Lung (tissue), 12 donors: ENCODE measurements around the gene RELN. TPM values are rescaled to one million over a fixed set of nuclear protein-coding genes. Genes with fewer than 3 reads are reported as not detected.

Experiments
- ATAC-seq: fragments of 200-7000 bp; cut with Tn5 transposase; one replicate; pipeline ENCODE4 v1.9.1; 2020; ENCODE audit warnings: moderate number of reproducible peaks; ENCODE audit not compliant: insufficient read depth, low FRiP score
- DNase-seq, 3 donors: peaks; one replicate each; pipeline ENCODE4 v3.0.0-alpha.2; 2013 to 2017
- H3K27ac ChIP-seq, 2 donors: one replicate each; pipeline ENCODE4 v1.5.1; 2013; ENCODE audit warnings: mild to moderate bottlenecking in 2 of 2, moderate library complexity in 2 of 2, control low read depth in 1 of 2, inconsistent platforms in 1 of 2, low read depth in 1 of 2, low read length in 1 of 2
- H3K27me3 ChIP-seq, 3 donors: one replicate each; pipeline ENCODE4 v1.5.1; 2013; ENCODE audit warnings: low read length in 2 of 3; ENCODE audit not compliant: control insufficient read depth in 3 of 3, insufficient read depth in 3 of 3
- H3K36me3 ChIP-seq, 4 donors: one replicate each; pipeline ENCODE4 v1.5.1; 2013; ENCODE audit warnings: low read length in 4 of 4, mild to moderate bottlenecking in 1 of 4, moderate library complexity in 1 of 4; ENCODE audit not compliant: control insufficient read depth in 4 of 4, insufficient read depth in 4 of 4
- H3K4me1 ChIP-seq, 5 donors: one replicate each; pipeline ENCODE4 v1.5.1; 2013; ENCODE audit warnings: low read length in 5 of 5, mild to moderate bottlenecking in 2 of 5, moderate library complexity in 1 of 5; ENCODE audit not compliant: control insufficient read depth in 5 of 5, insufficient read depth in 5 of 5
- H3K4me3 ChIP-seq: one replicate; pipeline ENCODE4 v1.5.1; 2013; ENCODE audit warnings: mild to moderate bottlenecking, control low read depth, moderate library complexity
- H3K9ac ChIP-seq, 2 donors: one replicate each; pipeline ENCODE4 v1.5.1; 2013; ENCODE audit warnings: low read length in 2 of 2, control low read depth in 1 of 2; ENCODE audit not compliant: insufficient read depth in 1 of 2
- H3K9me3 ChIP-seq, 4 donors: one replicate each; pipeline ENCODE4 v1.5.1; 2013; ENCODE audit warnings: low read length in 3 of 4, mild to moderate bottlenecking in 1 of 4, moderate library complexity in 1 of 4; ENCODE audit not compliant: control insufficient read depth in 4 of 4, insufficient read depth in 3 of 4
- WGBS, 2 donors: extraction: QIAGEN DNeasy Blood & Tissue Kit; methylation state at CpG; one replicate each; pipeline ENCODE4 v1.1.7; 2013; 5-methylcytosine and 5-hydroxymethylcytosine counted together
- polyA plus RNA-seq, 2 donors: library from polyadenylated mRNA; stranded (reverse); fragments of 200-250 nt; gene quantifications; one replicate each; pipeline ENCODE4 v1.2.1, GENCODE V29; 2013
- total RNA-seq, 2 donors: library from RNA; depleted of rRNA in 1 of 2; stranded (reverse); fragments of >200 nt in 1 of 2; gene quantifications; one replicate each; pipeline ENCODE4 v1.2.1, GENCODE V29; 2014 to 2021
- TF ChIP-seq, protein P1 (sequence below): IDR thresholded peaks from 2 replicates; pipeline ENCODE4 v1.5.1; 2012; ENCODE audit warnings: mild to moderate bottlenecking; ENCODE audit errors: control extremely low read depth, extremely low read depth
- donor health status: control.
- donor health status: control.
- donor health status: Bipolar disorder and iron deficiency.
- donor health status: healthy.
- donor health status: DM: yes; HTN: yes; CAD: no.

RELN gene
- total and polyA plus RNA-seq, 4 donors, result 0.24 to 7.7 (median 2.0) TPM

- WGBS, 2 donors, result 75 to 94% methylated on average over 3 of the region's 3 CpGs
Observed at GRCh38 chr7:103717574-103717973, 271.9 kb downstream of the RELN start.

GRCh38 chr7:103715376-103716120 is 273.9 kb downstream of the RELN start:
- no peaks in the 10 kb centered on the region for H3K4me1 ChIP-seq
- WGBS, 2 donors, result 85 to 91% methylated on average over 4 of the region's 4 CpGs

More at GRCh38 chr7:103717574-103717973, 271.9 kb downstream of the RELN start:
- DNase-seq, result no peak
- H3K27ac ChIP-seq, result no peak overlapping the region
- no peak for ATAC-seq
- no peak overlapping the region for H3K4me3 ChIP-seq
- H3K4me1 ChIP-seq, result no peaks in the 10 kb centered on the region
- peaks cover 0 to 5% (median 0%) of the 10 kb centered on the region in 4 donors for H3K9me3 ChIP-seq
- TF ChIP-seq, protein P1, sequence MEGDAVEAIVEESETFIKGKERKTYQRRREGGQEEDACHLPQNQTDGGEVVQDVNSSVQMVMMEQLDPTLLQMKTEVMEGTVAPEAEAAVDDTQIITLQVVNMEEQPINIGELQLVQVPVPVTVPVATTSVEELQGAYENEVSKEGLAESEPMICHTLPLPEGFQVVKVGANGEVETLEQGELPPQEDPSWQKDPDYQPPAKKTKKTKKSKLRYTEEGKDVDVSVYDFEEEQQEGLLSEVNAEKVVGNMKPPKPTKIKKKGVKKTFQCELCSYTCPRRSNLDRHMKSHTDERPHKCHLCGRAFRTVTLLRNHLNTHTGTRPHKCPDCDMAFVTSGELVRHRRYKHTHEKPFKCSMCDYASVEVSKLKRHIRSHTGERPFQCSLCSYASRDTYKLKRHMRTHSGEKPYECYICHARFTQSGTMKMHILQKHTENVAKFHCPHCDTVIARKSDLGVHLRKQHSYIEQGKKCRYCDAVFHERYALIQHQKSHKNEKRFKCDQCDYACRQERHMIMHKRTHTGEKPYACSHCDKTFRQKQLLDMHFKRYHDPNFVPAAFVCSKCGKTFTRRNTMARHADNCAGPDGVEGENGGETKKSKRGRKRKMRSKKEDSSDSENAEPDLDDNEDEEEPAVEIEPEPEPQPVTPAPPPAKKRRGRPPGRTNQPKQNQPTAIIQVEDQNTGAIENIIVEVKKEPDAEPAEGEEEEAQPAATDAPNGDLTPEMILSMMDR, result no peak
- H3K9ac ChIP-seq, result no peak overlapping the region
- H3K27me3 ChIP-seq, result peaks cover 0 to 3% (median 0%) of the 10 kb centered on the region in 3 donors
- H3K36me3 ChIP-seq, result no peaks in the 10 kb centered on the region

DNA sequence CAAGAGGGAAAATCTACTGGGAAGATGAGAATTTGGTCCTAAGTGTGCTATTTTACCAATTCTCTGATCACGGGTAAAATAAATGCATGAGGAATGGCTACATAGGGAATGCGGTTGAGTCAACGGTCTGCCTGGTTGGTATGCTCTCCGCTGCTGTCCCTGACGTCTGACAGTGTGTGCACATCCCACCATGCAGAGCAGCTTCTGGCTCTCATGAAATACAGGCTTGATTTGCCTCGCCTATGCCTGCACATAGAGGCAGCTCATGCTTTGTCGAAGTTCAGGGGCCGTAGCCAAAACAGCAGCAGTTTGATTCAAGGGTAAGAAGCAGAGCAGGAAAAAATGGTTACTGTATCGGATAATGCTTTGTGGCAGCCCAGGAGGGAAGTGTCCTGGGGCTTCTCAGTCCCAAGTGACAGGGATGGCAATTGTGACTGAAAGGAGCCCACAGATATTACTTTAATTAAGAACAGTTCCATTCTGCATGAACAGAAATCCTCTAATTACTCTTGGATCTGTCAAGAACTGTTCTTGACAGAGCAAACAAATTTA is 275.0 kb downstream of the RELN start:
- Histone ChIP-seq H3K4me1 (no peaks in the 10 kb centered on the region), H3K9ac (no peak overlapping the region), H3K4me3 (no peak overlapping the region), H3K9me3 (peaks cover 0 to 5% (median 0%) of the 10 kb centered on the region in 4 donors), H3K36me3 (no peaks in the 10 kb centered on the region), H3K27ac (no peak overlapping the region), H3K27me3 (peaks cover 0 to 3% (median 0%) of the 10 kb centered on the region in 3 donors)
- ATAC-seq (no peak), DNase-seq (no peak)
- WGBS, 2 donors, result 79 to 89% methylated on average over 9 of the region's 9 CpGs
- TF ChIP-seq, protein P1, result no peak

More at GRCh38 chr7:103715376-103716120, 273.9 kb downstream of the RELN start:
- Histone ChIP-seq H3K27me3 (peaks cover 0 to 3% (median 0%) of the 10 kb centered on the region in 3 donors), H3K27ac (no peak overlapping the region), H3K9me3 (peaks cover 0 to 5% (median 0%) of the 10 kb centered on the region in 4 donors), H3K36me3 (no peaks in the 10 kb centered on the region), H3K9ac (no peak overlapping the region), H3K4me3 (no peak overlapping the region)
- TF ChIP-seq, protein P1, result no peak
- no peak for ATAC-seq
- no peak for DNase-seq
